GM19468 (cell line): ENCODE data around the gene SMOC2.
"Not testable (repeated sequence)": the region's sequence is repeated elsewhere in the genome, so short reads cannot be mapped to it uniquely, and the experiment has no call there.

Source experiments
- ATAC-seq: cut with Tn5 transposase; IDR thresholded peaks from one replicate; pipeline ENCODE4 v1.9.1; 2021; ENCODE audit warnings: mild to moderate bottlenecking, moderate library complexity, moderate number of reproducible peaks; ENCODE audit not compliant: unreplicated experiment; ENCODE audit errors: extremely low read depth

Gene SMOC2

GRCh38 chr6:168560126-168560525 lies 119.1 kb downstream of the SMOC2 start:
- no peak for ATAC-seq

DNA sequence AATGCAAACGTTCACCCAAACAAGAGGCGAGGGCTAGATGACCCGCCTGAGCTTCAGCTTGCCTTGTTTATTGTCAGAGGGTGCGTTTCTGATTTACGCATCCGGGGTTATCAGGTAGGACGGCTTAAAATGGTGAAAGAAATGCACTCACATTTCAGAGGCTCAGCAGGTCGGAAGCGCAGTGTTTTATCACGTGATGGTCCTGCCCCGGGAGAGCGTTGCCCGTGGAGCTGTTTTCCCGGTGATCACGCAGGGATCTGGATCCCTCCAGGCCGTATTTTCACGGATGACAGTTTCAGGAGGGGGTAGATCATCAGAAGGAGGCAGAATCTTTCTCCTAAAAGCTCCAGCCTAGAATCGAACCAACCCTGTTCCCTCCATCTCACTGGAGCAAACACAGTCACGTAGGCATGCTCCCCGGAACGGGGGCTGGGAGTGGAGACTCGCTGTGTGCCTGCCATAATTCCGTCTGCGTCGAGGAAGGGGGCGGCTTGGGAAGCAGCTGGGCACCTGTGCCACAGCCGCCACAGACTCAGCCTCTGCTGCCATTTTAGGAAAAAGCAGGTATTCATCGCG lies 121.7 kb downstream of the SMOC2 start:
- no peak for ATAC-seq

GRCh38 chr6:168563656-168564055 lies 122.7 kb downstream of the SMOC2 start:
- no peak for ATAC-seq

- ATAC-seq, result no peak
Observed at GRCh38 chr6:168565112-168565511, 124.1 kb downstream of the SMOC2 start.

DNA sequence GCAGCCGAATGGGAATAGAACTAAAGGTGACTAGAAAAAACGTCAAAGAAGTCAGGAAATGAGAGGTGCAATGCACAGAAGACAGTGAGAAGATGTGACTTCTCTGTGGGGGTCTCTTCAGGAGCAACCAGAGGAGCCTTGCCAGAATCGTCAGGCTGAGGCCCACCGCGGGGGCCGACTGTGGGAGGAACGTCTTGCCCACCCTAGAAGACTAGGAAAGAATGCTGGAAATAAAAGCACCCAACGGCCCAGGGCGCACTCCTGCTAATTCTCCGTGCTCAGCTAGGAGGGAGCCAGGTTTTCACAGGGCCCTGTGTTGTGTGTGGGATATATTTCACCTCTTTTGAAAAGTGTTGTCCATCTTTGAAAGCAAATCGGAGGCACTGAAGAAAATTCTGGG lies 129.2 kb downstream of the SMOC2 start:
- ATAC-seq, result no peak

DNA sequence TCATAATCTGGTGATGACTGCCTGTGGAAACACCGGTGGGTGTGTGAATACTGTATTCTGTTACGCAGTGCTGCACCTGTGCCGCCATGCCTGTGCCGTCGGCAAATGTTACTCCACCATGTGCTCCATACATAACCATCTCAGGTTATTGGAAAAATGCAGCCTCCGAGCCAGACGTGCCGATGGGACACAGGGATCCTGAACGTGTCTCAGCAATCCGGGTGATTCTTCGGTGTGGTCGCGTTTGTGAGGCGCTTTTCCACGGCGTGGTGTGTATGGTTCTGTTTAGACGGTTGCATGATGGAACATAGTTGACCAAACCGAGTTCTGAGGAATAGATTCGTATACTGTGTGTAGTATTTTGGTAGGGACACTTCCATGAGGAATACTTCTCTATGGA lies 130.3 kb downstream of the SMOC2 start:
- ATAC-seq, result no peak

DNA sequence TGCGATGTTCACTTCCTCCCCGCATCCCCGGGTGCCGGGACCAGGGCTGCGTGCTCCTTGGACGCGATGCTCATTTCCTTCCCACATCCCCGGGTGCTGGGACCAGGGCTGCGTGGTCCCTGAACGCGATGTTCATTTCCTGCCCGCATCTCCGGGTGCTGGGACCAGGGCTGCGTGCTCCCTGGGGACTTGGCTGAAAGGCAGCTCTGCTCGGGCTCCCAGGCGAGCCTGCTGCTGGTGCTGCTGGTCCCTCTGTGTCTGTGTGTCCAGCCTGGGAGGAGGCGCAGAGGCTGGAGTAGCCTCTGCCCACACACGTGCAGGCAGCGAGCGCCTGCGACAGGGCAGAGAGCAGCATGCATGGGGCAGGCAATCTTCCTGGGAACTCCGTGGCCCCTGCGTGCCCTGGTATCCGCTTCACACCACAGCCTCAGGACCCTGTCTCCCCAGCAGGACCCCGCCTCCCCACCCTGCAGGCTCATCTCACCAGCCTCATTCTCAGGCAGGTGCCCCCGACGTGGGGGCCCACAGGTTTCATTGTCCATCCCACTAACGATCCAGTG lies 132.4 kb downstream of the SMOC2 start:
- not testable (repeated sequence) for ATAC-seq

- ATAC-seq, result no peak
Observed at GRCh38 chr6:168574075-168574698, 133.2 kb downstream of the SMOC2 start.

DNA sequence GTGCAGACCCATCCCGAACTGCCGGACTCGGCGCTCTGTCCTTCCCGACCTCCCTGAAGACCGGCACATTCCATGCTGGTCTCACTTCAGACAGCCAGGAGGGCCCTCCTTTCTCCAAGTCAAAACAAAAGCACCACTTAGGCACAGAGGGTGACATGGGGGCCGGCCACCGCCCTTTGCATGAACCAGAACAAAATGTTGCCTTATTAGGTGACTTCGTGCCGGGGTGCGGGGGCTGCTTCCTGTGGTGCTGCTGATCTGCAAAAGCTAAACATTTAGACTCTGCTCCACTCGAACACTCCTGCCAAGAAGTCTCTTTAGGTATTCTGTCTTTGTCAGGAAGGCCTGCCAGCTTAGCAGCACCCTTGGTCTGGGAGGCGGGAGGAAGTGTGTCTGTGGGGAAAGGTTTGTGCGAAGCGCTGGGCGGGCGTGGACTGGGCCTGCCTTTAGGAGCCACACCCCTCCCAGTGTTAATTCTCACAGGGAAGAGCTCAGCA lies 133.8 kb downstream of the SMOC2 start:
- ATAC-seq, result no peak

- ATAC-seq, result no peak
Observed at GRCh38 chr6:168575346-168576098, 134.5 kb downstream of the SMOC2 start.

- no peak for ATAC-seq
Observed at GRCh38 chr6:168576388-168576787, 135.4 kb downstream of the SMOC2 start.

DNA sequence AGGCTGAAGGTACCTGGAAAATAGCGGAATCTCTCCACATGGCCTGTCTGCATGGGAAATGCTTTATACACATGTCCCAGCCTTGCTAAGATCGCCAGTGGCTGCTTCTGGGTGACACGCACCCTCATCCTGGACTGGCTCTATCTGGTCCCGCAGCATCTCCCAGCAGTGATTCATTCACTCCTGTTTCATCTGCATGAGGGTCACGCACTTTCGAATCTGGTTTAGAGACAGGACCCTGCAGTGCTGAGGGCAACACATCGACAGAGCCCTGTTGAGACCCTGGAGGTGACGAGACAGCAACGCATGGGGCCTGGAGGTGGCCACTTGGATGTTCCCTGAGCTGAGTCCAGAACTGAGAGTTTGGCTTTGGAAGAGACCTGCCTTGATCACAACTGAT lies 136.5 kb downstream of the SMOC2 start:
- ATAC-seq, result no peak

- ATAC-seq, result no peak
Observed at GRCh38 chr6:168578036-168578435, 137.1 kb downstream of the SMOC2 start.

DNA sequence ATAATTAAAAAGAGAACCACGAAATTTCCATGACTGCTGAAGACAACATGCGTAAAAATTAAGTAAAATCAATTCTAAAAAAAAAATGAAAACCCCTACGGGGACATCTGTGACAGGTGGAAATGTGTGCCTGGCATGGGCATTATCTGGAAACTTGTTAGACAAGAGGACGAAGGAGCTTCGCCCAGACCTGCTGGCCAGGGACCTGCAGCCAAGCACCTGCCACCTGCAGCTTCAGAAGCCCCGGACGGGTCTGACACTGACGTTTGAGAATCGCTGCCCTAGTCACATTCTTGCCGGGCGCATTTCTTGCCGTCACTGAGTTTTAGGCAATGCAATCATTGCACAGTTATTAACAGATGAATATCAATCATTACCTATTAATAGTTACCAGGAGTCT lies 140.3 kb downstream of the SMOC2 start:
- no peak for ATAC-seq

- ATAC-seq, result no peak
Observed at GRCh38 chr6:168581706-168582105, 140.7 kb downstream of the SMOC2 start.

DNA sequence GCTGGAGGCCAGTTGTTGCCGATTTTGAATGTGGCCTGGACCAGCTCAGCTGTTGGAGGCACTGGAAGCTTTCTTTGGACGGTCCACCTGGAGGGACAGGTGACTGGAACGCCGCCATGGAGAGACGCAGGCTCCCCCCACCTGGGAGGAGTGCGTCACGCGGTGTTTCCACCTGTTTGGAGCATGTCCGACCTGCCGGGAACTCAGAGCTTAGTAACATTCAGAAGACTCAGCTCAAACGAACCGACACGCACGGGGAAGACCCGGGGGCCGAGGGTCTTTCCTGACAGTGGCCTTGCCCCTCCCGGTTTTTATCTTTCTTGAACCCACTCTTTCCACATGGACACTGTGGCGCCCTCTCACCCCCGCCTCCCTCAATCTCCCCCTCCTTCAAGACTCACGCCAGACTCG lies 141.6 kb downstream of the SMOC2 start:
- ATAC-seq, result no peak

GRCh38 chr6:168583126-168583525 lies 142.1 kb downstream of the SMOC2 start:
- no peak for ATAC-seq

DNA sequence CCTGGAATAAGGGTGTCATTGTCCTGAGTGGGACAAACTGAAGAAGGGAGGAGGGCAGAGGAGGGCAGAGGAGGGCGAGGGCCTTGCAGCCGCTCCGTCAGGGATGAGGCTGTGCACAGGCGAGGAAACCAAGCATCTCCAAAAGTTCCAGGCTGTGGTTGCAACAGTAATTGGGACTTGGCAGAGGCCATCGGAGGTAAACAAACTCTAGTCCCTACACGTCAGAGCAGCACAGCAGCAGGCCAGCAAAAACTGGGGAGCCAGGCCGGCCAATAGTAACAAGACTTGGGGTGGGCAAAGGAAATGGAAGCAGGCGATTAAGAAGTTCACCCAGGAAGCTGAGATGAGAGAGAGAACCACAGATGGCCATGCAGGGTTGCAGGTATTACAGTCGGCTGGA lies 142.8 kb downstream of the SMOC2 start:
- no peak for ATAC-seq

DNA sequence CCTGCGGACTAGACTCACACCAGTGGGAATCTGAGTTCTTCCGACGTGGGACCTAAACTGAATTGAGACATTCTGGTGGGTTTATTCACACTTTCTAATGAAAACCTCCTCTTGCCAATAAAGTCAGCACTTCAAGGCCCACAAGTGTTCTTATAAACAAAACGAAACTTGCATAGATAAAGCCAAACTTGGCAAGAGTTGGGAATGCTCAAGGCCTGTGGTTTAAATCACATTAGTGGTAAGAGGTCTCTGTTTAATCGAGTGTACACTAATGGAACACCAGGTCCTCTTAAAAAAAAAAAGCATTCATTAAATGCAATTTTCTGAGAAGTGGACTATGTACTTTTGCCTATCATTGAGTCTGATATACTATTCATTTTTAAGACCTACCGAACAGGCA lies 143.3 kb downstream of the SMOC2 start:
- no peak for ATAC-seq

DNA sequence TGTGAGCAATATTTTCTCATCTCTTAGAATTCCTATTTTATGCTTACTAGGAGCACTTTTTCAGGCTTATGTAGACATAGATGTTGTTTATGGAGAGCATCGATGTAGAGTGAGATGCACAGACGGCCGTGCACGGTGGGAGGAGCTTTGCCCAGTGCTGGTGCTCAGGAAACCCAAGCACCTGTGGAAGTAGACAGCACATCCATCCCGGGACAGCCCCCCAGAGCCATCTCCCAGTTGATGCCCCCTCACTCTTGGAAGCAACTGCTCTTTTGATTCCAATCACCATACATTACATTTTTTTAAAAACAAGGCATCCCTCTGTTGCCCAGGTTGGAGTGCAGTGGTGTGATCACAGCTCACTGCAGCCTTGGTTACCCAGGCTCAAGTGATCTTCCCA lies 143.7 kb downstream of the SMOC2 start:
- ATAC-seq, result no peak

- ATAC-seq, result no peak
Observed at GRCh38 chr6:168585441-168585840, 144.5 kb downstream of the SMOC2 start.
